ENCODE results near the gene CCPG1.

GRCh38 chr15:55372701-55373440 is 35.3 kb downstream of the CCPG1 start:
- TF ChIP-seq CTCF (IDR thresholded peaks at IDR 0.05; ENCODE audit: poor library complexity, severe bottlenecking), result no peak
- TF ChIP-seq EZH2 (IDR thresholded peaks at IDR 0.05; ENCODE audit: borderline replicate concordance, insufficient read depth, low read length, poor library complexity, severe bottlenecking), result no peak
- no peak for TF ChIP-seq EP300 (conservative IDR thresholded peaks at IDR 0.05; ENCODE audit: poor library complexity, severe bottlenecking)
- TF ChIP-seq POLR2AphosphoS5 (IDR thresholded peaks at IDR 0.05), result no peak
- TF ChIP-seq SMC3 (conservative IDR thresholded peaks at IDR 0.05; ENCODE audit: poor library complexity), result no peak
- TF ChIP-seq REST (IDR thresholded peaks at IDR 0.05; ENCODE audit: borderline replicate concordance), result no peak
